BE2C (cell line): ENCODE measurements around the gene P2RX3.

Source experiments
- DNase-seq: peaks from one replicate; pipeline ENCODE4 v3.0.0-alpha.2; 2020
- H3K27me3 ChIP-seq: fragments of 250-450 bp; sonication (Bioruptor Pico); 2 replicates; pipeline ENCODE4 v1.5.1; 2020; ENCODE audit warnings: mild to moderate bottlenecking
- H3K36me3 ChIP-seq: fragments of 250-450 bp; sonication (Bioruptor Pico); 2 replicates; pipeline ENCODE4 v1.5.1; 2020; ENCODE audit warnings: mild to moderate bottlenecking
- H3K4me1 ChIP-seq: fragments of 250-450 bp; sonication (Bioruptor Pico); 2 replicates; pipeline ENCODE4 v1.5.1; 2020
- H3K4me3 ChIP-seq: 2 replicates; pipeline ENCODE4 v1.5.1; 2011; ENCODE audit warnings: low read depth, low read length
- H3K9me3 ChIP-seq: fragments of 250-450 bp; sonication (Bioruptor Pico); 2 replicates; pipeline ENCODE4 v1.5.1; 2020
- CTCF ChIP-seq: IDR thresholded peaks from 2 replicates; pipeline ENCODE4 v1.5.1; 2012; ENCODE audit warnings: mild to moderate bottlenecking, low read depth, low read length

P2RX3 gene

GRCh38 chr11:57413681-57414080 is 75.5 kb downstream of the P2RX3 start:
- H3K4me1 ChIP-seq: no peaks in the 10 kb centered on the region
- no peak for DNase-seq
- H3K27me3 ChIP-seq: no peaks in the 10 kb centered on the region
- H3K4me3 ChIP-seq: no peak overlapping the region
- no peaks in the 10 kb centered on the region for H3K36me3 ChIP-seq
- no peak for TF ChIP-seq CTCF
- no peaks in the 10 kb centered on the region for H3K9me3 ChIP-seq

- no peaks in the 10 kb centered on the region for H3K27me3 ChIP-seq
- H3K4me3 ChIP-seq: no peak overlapping the region
- no peaks in the 10 kb centered on the region for H3K36me3 ChIP-seq
- H3K9me3 ChIP-seq: no peaks in the 10 kb centered on the region
- no peaks in the 10 kb centered on the region for H3K4me1 ChIP-seq
- TF ChIP-seq CTCF: no peak
- no peak for DNase-seq
Measured at GRCh38 chr11:57414612-57415212, 76.6 kb downstream of the P2RX3 start.

- no peak for TF ChIP-seq CTCF
- H3K9me3 ChIP-seq: no peaks in the 10 kb centered on the region
- DNase-seq: no peak
- no peak overlapping the region for H3K4me3 ChIP-seq
- H3K27me3 ChIP-seq: no peaks in the 10 kb centered on the region
- H3K36me3 ChIP-seq: no peaks in the 10 kb centered on the region
- H3K4me1 ChIP-seq: no peaks in the 10 kb centered on the region
Measured at GRCh38 chr11:57416436-57416835, 78.3 kb downstream of the P2RX3 start.

- TF ChIP-seq CTCF: no peak
- Histone ChIP-seq H3K36me3 (no peaks in the 10 kb centered on the region), H3K9me3 (no peaks in the 10 kb centered on the region), H3K4me3 (no peak overlapping the region), H3K4me1 (no peaks in the 10 kb centered on the region), H3K27me3 (no peaks in the 10 kb centered on the region)
- no peak for DNase-seq
Measured at GRCh38 chr11:57417056-57417455, 78.9 kb downstream of the P2RX3 start.

- Histone ChIP-seq H3K27me3 (no peaks in the 10 kb centered on the region), H3K36me3 (no peaks in the 10 kb centered on the region), H3K4me3 (no peak overlapping the region), H3K4me1 (no peaks in the 10 kb centered on the region), H3K9me3 (no peaks in the 10 kb centered on the region)
- TF ChIP-seq CTCF: no peak
- DNase-seq: no peak
Measured at GRCh38 chr11:57418131-57418530, 80.0 kb downstream of the P2RX3 start.

- H3K36me3 ChIP-seq: no peaks in the 10 kb centered on the region
- no peak for TF ChIP-seq CTCF
- no peaks in the 10 kb centered on the region for H3K4me1 ChIP-seq
- no peaks in the 10 kb centered on the region for H3K9me3 ChIP-seq
- no peak overlapping the region for H3K4me3 ChIP-seq
- DNase-seq: no peak
- H3K27me3 ChIP-seq: no peaks in the 10 kb centered on the region
Measured at GRCh38 chr11:57419146-57419545, 81.0 kb downstream of the P2RX3 start.
